Superior temporal gyrus (tissue), 1 donor: ENCODE measurements around the gene COA6.
"Not testable (repeated sequence)": the region's sequence is repeated elsewhere in the genome, so short reads cannot be mapped to it uniquely, and the experiment has no call there.

ENCODE experiments used
- DNase-seq: peaks from one replicate; pipeline ENCODE4 v3.0.0-alpha.2; 2016; ENCODE audit errors: extremely low spot score

The COA6 gene

GRCh38 chr1:234369784-234370183 is 3.5 kb upstream of the COA6 start:
- DNase-seq: no peak

- no peak for DNase-seq
These were observed 1.8 kb upstream of the COA6 start for GRCh38 chr1:234371414-234371813.

- no peak for DNase-seq
These were observed 1.1 kb upstream of the COA6 start for GRCh38 chr1:234372011-234372757.

- no peak for DNase-seq
These were observed 651 bp downstream of the COA6 start for GRCh38 chr1:234373959-234374254.

- DNase-seq: no peak
These were observed 2.4 kb downstream of the COA6 start for GRCh38 chr1:234375672-234376071.

GRCh38 chr1:234379591-234380109 is 6.4 kb downstream of the COA6 start:
- not testable (repeated sequence) for DNase-seq

GRCh38 chr1:234381699-234382555 is 8.7 kb downstream of the COA6 start:
- no peak for DNase-seq

GRCh38 chr1:234386122-234386521 is 12.9 kb downstream of the COA6 start:
- no peak for DNase-seq

- no peak for DNase-seq
These were observed 14.8 kb downstream of the COA6 start for GRCh38 chr1:234388094-234388493.

GRCh38 chr1:234393190-234393589 is 19.9 kb downstream of the COA6 start:
- DNase-seq: no peak

GRCh38 chr1:234395297-234395696 is 22.0 kb downstream of the COA6 start:
- DNase-seq: no peak

GRCh38 chr1:234396092-234396491 is 22.8 kb downstream of the COA6 start:
- DNase-seq: no peak

GRCh38 chr1:234396871-234397270 is 23.6 kb downstream of the COA6 start:
- DNase-seq: no peak

- DNase-seq: no peak
These were observed 24.5 kb downstream of the COA6 start for GRCh38 chr1:234397732-234398131.

- peak; percentile 22 for DNase-seq
These were observed 25.7 kb downstream of the COA6 start for GRCh38 chr1:234398849-234399381.

GRCh38 chr1:234399515-234399914 is 26.3 kb downstream of the COA6 start:
- DNase-seq: not testable (repeated sequence)

GRCh38 chr1:234400773-234401172 is 27.5 kb downstream of the COA6 start:
- DNase-seq: peak; percentile 30

GRCh38 chr1:234401658-234402057 is 28.4 kb downstream of the COA6 start:
- DNase-seq: no peak

- no peak for DNase-seq
These were observed 29.7 kb downstream of the COA6 start for GRCh38 chr1:234402939-234403338.

GRCh38 chr1:234405676-234406075 is 32.4 kb downstream of the COA6 start:
- no peak for DNase-seq

GRCh38 chr1:234406871-234407270 is 33.6 kb downstream of the COA6 start:
- DNase-seq: no peak

GRCh38 chr1:234408757-234409156 is 35.5 kb downstream of the COA6 start:
- DNase-seq: no peak

- peak; percentile 68 for DNase-seq
These were observed 36.1 kb downstream of the COA6 start for GRCh38 chr1:234409328-234409727.
